Upper lobe of left lung (tissue), 6 donors: Measurements from ENCODE around the gene UBASH3B. TPM values are rescaled to one million over a fixed set of nuclear protein-coding genes. Genes with fewer than 3 reads are reported as not detected.
"Not testable (repeated sequence)": the region's sequence is repeated elsewhere in the genome, so short reads cannot be mapped to it uniquely, and the experiment has no call there.

Source experiments
- ATAC-seq, 2 donors: fragments of 200-7000 bp; cut with Tn5 transposase; one replicate each; pipeline ENCODE4 v1.9.1; 2022; ENCODE audit warnings: mild to moderate bottlenecking in 2 of 2, moderate library complexity in 2 of 2; ENCODE audit not compliant: low FRiP score in 2 of 2
- DNase-seq, 2 donors: peaks; one replicate each; pipeline ENCODE4 v3.0.0-alpha.2; 2019 to 2020
- H3K27ac ChIP-seq, 4 donors: fragments of 200-600 bp; sonication (generic); one replicate each; pipeline ENCODE4 v1.5.1; 2016 to 2019
- H3K27me3 ChIP-seq, 4 donors: fragments of 200-600 bp; sonication (generic); one replicate each; pipeline ENCODE4 v1.5.1; 2017 to 2019
- H3K36me3 ChIP-seq, 4 donors: fragments of 200-600 bp; sonication (generic); one replicate each; pipeline ENCODE4 v1.5.1; 2016 to 2019
- H3K4me1 ChIP-seq, 4 donors: fragments of 200-600 bp; sonication (generic); one replicate each; pipeline ENCODE4 v1.5.1; 2018 to 2019
- H3K4me3 ChIP-seq, 4 donors: fragments of 200-600 bp; sonication (generic); one replicate each; pipeline ENCODE4 v1.5.1; 2017 to 2019; ENCODE audit warnings: mild to moderate bottlenecking in 2 of 4, moderate library complexity in 1 of 4
- H3K9me3 ChIP-seq, 4 donors: fragments of 200-600 bp; sonication (generic); one replicate each; pipeline ENCODE4 v1.5.1; 2018 to 2019
- EP300 ChIP-seq, 4 donors: sonication (generic); formaldehyde crosslinking; IDR thresholded peaks; one replicate each; pipeline ENCODE4 v1.5.1; 2017; ENCODE audit warnings: antibody characterized with exemption in 4 of 4, control low read depth in 2 of 4
- POLR2A ChIP-seq, 4 donors: fragments of 450-650 bp; IDR thresholded peaks; one replicate each; pipeline ENCODE4 v1.5.1; 2016 to 2017; ENCODE audit warnings: antibody characterized with exemption in 4 of 4, mild to moderate bottlenecking in 2 of 4
- POLR2AphosphoS5 ChIP-seq, 2 donors: sonication (generic); formaldehyde crosslinking; IDR thresholded peaks; one replicate each; pipeline ENCODE4 v1.5.1; 2017; ENCODE audit warnings: antibody characterized with exemption in 2 of 2
- WGBS, 2 donors: methylation state at CpG; one replicate each; pipeline ENCODE4 v1.1.5; 2017 to 2018; 5-methylcytosine and 5-hydroxymethylcytosine counted together
- total RNA-seq, 6 donors: library from RNA; depleted of rRNA in 4 of 6; stranded (reverse); fragments of >200 nt in 4 of 6; gene quantifications; one replicate each; pipeline versions ENCODE4 v1.1.0 to v1.2.1, GENCODE V29; 2016 to 2021
- TF ChIP-seq, protein P1 (sequence below), 6 experiments: fragments of 450-650 bp in 4 of 6; fragments of 200-600 bp in 2 of 6; sonication (generic) in 2 of 6; IDR thresholded peaks; one replicate each; pipeline ENCODE4 v1.5.1; 2016 to 2019; ENCODE audit warnings: antibody characterized with exemption in 6 of 6
- donor health status: DM: no; HTN: no; CAD: no; lungs with moderate emphysema.
- donor health status: DM: no; HTN: yes; CAD: no; lungs with severe emphysema.

UBASH3B gene
- total RNA-seq, 6 donors from 2014 or later = 24.0 to 54.2 (median 40.4) TPM

GRCh38 chr11:122821169-122821568 is 165.6 kb downstream of the UBASH3B start:
- DNase-seq (no peak), ATAC-seq (no peak)
- Histone ChIP-seq H3K36me3 (no peaks in the 10 kb centered on the region), H3K27me3 (no peaks in the 10 kb centered on the region), H3K4me3 (no peak overlapping the region), H3K9me3 (peaks cover 0 to 4% (median 2%) of the 10 kb centered on the region in 4 donors), H3K4me1 (peaks cover 0 to 10% (median 5%) of the 10 kb centered on the region in 4 donors), H3K27ac (no peak overlapping the region)
- TF ChIP-seq, protein P1, sequence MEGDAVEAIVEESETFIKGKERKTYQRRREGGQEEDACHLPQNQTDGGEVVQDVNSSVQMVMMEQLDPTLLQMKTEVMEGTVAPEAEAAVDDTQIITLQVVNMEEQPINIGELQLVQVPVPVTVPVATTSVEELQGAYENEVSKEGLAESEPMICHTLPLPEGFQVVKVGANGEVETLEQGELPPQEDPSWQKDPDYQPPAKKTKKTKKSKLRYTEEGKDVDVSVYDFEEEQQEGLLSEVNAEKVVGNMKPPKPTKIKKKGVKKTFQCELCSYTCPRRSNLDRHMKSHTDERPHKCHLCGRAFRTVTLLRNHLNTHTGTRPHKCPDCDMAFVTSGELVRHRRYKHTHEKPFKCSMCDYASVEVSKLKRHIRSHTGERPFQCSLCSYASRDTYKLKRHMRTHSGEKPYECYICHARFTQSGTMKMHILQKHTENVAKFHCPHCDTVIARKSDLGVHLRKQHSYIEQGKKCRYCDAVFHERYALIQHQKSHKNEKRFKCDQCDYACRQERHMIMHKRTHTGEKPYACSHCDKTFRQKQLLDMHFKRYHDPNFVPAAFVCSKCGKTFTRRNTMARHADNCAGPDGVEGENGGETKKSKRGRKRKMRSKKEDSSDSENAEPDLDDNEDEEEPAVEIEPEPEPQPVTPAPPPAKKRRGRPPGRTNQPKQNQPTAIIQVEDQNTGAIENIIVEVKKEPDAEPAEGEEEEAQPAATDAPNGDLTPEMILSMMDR (IDR thresholded peaks at IDR 0.05) = no peak
- TF ChIP-seq POLR2A (IDR thresholded peaks at IDR 0.05) = no peak
- no peak for TF ChIP-seq POLR2AphosphoS5 (IDR thresholded peaks at IDR 0.05)
- TF ChIP-seq EP300 (IDR thresholded peaks at IDR 0.05) = no peak

DNA sequence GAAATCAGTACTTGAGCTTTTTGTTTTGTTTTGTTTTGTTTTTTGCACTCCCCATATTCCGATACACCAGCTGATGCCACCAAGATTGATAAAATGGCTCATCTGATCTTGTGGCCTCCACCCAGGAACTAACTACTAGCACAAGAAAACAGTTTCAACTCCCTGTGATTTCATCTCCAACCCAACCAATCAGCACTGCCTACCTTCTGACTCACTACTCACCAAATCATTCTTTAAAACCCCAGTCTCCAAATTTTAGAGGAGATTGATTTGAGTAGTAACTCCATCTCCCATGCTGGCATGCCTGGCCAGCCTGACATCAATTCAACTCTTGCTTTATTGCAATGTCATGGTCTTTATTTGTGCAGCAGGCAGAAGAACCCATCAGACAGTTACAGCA is 166.7 kb downstream of the UBASH3B start:
- Histone ChIP-seq H3K27me3 (no peaks in the 10 kb centered on the region), H3K4me3 (no peak overlapping the region), H3K36me3 (no peaks in the 10 kb centered on the region), H3K4me1 (peaks cover 0 to 4% (median 2%) of the 10 kb centered on the region in 4 donors), H3K9me3 (peaks cover 0 to 4% (median 2%) of the 10 kb centered on the region in 4 donors), H3K27ac (no peak overlapping the region)
- WGBS, 2 donors = 93 to 100% methylated on average over 1 of the region's 1 CpG
- DNase-seq (no peak), ATAC-seq (no peak)
- TF ChIP-seq POLR2A (IDR thresholded peaks at IDR 0.05) (no peak), EP300 (IDR thresholded peaks at IDR 0.05) (no peak), POLR2AphosphoS5 (IDR thresholded peaks at IDR 0.05) (no peak)
- TF ChIP-seq, protein P1 (IDR thresholded peaks at IDR 0.05) = no peak

- no peak for DNase-seq
- no peaks in the 10 kb centered on the region for H3K4me1 ChIP-seq
- H3K36me3 ChIP-seq = no peaks in the 10 kb centered on the region
- H3K9me3 ChIP-seq = peaks cover 0 to 4% (median 2%) of the 10 kb centered on the region in 4 donors
- 88 to 93% methylated on average over 4 of the region's 4 CpGs for WGBS, 2 donors
- H3K27me3 ChIP-seq = no peaks in the 10 kb centered on the region
- TF ChIP-seq EP300 (IDR thresholded peaks at IDR 0.05) = no peak
- TF ChIP-seq, protein P1 (IDR thresholded peaks at IDR 0.05) = no peak
- no peak for TF ChIP-seq POLR2AphosphoS5 (IDR thresholded peaks at IDR 0.05)
- no peak for TF ChIP-seq POLR2A (IDR thresholded peaks at IDR 0.05)
- H3K27ac ChIP-seq = no peak overlapping the region
- ATAC-seq = no peak
- H3K4me3 ChIP-seq = no peak overlapping the region
Observed at GRCh38 chr11:122823564-122823963, 168.0 kb downstream of the UBASH3B start.

- not testable (repeated sequence) for H3K9me3 ChIP-seq, H3K36me3 ChIP-seq, H3K4me3 ChIP-seq, H3K27ac ChIP-seq, H3K4me1 ChIP-seq, DNase-seq, ATAC-seq, H3K27me3 ChIP-seq
- WGBS, 2 donors = 94 to 95% methylated on average over 6 of the region's 6 CpGs
Observed at GRCh38 chr11:122829371-122829770, 173.8 kb downstream of the UBASH3B start.

- not testable (repeated sequence) for H3K9me3 ChIP-seq, H3K4me3 ChIP-seq, H3K27me3 ChIP-seq, DNase-seq, ATAC-seq, H3K4me1 ChIP-seq, H3K27ac ChIP-seq, H3K36me3 ChIP-seq
- 83 to 85% methylated on average over 4 of the region's 4 CpGs for WGBS, 2 donors
Observed at GRCh38 chr11:122832297-122832696, 176.8 kb downstream of the UBASH3B start.

DNA sequence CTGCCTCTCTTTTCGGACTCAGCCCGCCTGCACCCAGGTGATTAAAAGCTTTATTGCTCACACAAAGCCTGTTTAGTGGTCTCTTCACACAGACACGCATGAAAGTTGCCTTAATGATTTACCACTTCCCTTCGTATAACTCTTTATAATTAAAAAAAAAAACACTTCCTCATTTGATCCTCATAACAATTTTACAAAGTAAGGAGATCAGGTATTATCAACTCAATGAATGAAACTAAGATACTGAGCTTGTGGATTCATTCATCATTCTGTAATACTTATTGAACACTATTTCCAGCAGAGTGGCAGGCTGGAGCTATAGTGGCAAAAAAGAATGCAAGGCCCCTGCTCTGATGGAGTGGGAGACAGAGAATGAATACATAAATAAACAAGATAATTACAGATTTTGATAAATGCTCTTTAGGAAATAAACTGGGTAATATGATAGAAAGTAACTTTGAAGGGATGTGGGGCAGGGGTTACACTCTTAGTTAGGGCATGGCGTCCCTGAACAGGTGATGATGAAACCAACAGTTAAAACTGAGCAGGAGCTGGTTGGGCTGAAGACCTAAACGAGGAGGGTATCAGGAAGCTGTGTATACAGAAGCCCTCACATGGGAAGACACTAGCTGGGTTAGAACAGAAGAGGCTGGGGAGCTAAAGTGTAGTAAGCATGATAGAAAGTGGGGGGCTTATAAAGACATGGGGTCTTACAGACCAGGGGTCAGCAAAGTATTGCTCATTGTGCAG is 177.4 kb downstream of the UBASH3B start:
- H3K9me3 ChIP-seq = no peaks in the 10 kb centered on the region
- no peak overlapping the region for H3K27ac ChIP-seq
- H3K36me3 ChIP-seq = no peaks in the 10 kb centered on the region
- ATAC-seq (no peak), DNase-seq (no peak)
- H3K4me1 ChIP-seq = no peaks in the 10 kb centered on the region
- no peaks in the 10 kb centered on the region for H3K27me3 ChIP-seq
- WGBS, 2 donors = 56 to 60% methylated on average over 6 of the region's 6 CpGs
- H3K4me3 ChIP-seq = no peak overlapping the region
- TF ChIP-seq, protein P1 (IDR thresholded peaks at IDR 0.05) = no peak
- TF ChIP-seq POLR2AphosphoS5 (IDR thresholded peaks at IDR 0.05) = no peak
- no peak for TF ChIP-seq POLR2A (IDR thresholded peaks at IDR 0.05)
- no peak for TF ChIP-seq EP300 (IDR thresholded peaks at IDR 0.05)
